Gastrocnemius medialis (tissue), 4 donors: ENCODE results near the gene CD38.

ENCODE experiments used
- POLR2A ChIP-seq, 2 donors: fragments of 450-650 bp; IDR thresholded peaks; one replicate each; pipeline ENCODE4 v1.6.1; 2017; ENCODE audit warnings: antibody characterized with exemption in 2 of 2, mild to moderate bottlenecking in 2 of 2, moderate library complexity in 2 of 2
- TF ChIP-seq, protein P1 (sequence below), 5 experiments: fragments of 450-650 bp in 3 of 5; fragments of 200-600 bp in 2 of 5; sonication (generic) in 2 of 5; IDR thresholded peaks in 4 of 5; conservative IDR thresholded peaks in 1 of 5; 1 replicate in 4 of 5; 2 replicates in 1 of 5; pipeline ENCODE4 v1.5.1; 2016 to 2019; ENCODE audit warnings: antibody characterized with exemption in 5 of 5, mild to moderate bottlenecking in 3 of 5, moderate library complexity in 3 of 5

DNA sequence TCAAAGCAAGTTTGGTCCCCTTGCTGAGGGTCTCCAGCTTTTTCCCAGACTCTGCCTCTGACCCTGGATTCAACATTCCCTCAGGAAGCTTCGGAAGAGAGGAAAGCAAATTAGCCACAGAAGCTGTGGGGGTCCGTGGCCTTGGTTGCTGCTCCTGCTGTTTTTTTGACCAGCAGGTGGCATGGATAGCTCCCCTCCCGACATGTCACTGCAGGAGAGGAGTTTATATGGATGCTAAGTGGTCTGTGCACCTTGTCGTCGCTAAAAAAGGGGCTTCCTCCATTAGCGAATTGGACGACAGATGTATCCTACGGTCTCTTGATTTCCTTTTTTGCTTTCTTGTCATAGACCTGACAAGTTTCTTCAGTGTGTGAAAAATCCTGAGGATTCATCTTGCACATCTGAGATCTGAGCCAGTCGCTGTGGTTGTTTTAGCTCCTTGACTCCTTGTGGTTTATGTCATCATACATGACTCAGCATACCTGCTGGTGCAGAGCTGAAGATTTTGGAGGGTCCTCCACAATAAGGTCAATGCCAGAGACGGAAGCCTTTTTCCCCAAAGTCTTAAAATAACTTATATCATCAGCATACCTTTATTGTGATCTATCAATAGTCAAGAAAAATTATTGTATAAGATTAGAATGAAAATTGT, 70.2 kb downstream of the CD38 start:
- TF ChIP-seq, protein P1, sequence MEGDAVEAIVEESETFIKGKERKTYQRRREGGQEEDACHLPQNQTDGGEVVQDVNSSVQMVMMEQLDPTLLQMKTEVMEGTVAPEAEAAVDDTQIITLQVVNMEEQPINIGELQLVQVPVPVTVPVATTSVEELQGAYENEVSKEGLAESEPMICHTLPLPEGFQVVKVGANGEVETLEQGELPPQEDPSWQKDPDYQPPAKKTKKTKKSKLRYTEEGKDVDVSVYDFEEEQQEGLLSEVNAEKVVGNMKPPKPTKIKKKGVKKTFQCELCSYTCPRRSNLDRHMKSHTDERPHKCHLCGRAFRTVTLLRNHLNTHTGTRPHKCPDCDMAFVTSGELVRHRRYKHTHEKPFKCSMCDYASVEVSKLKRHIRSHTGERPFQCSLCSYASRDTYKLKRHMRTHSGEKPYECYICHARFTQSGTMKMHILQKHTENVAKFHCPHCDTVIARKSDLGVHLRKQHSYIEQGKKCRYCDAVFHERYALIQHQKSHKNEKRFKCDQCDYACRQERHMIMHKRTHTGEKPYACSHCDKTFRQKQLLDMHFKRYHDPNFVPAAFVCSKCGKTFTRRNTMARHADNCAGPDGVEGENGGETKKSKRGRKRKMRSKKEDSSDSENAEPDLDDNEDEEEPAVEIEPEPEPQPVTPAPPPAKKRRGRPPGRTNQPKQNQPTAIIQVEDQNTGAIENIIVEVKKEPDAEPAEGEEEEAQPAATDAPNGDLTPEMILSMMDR (IDR thresholded peaks at IDR 0.05 in 4 of 5, conservative IDR thresholded peaks at IDR 0.05 in 1 of 5), result no peak
- no peak for TF ChIP-seq POLR2A (IDR thresholded peaks at IDR 0.05)
